NCI-H2196 (cell line): ENCODE results near the gene DAB1.

Experiments used
- DNase-seq: peaks from one replicate; lab custom pipeline; 2025; ENCODE audit not compliant: unreplicated experiment; lab: John Stamatoyannopoulos, UW

The DAB1 gene

DNA sequence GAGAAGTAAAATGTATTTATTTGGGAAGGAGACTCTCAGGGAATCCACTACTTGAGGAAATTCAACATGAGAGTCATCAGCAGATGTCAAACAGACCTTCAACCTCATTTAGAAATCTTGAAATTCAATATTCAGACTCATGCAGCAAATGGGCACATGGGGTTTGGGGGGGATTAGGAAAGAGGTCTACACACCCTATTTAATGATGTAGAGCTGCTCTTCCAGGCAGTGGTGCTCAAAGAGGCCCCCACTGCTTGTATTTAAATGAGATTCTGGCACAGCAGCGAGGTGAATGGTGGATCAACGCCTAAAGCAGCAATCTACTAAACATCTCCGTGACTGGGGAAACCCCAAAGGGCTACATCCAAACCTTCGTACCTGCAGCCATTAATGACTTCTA is 244.9 kb downstream of the DAB1 start:
- no peak for DNase-seq

- DNase-seq: no peak
Observed at GRCh38 chr1:57175506-57175905, 248.4 kb downstream of the DAB1 start.

DNA sequence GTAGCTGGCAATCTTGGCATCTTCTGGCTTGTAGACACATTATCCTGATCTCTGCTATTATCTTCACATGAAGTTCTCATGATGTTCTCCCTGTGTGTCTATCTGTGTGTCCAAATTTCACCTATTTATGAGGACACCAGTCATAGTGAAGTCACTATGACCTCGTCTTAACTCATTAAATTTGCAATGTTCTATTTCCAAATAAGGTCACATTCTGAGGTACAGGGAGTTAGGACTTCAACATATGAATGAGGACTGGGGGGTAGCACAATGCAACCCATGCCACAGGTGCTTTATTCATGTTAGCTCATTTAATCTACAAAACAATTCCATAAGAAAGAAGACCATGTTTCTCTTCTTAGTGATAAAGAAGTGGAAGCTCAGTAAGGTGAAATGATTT is 251.8 kb downstream of the DAB1 start:
- no peak for DNase-seq

GRCh38 chr1:57167997-57168396 is 255.9 kb downstream of the DAB1 start:
- DNase-seq: no peak

DNA sequence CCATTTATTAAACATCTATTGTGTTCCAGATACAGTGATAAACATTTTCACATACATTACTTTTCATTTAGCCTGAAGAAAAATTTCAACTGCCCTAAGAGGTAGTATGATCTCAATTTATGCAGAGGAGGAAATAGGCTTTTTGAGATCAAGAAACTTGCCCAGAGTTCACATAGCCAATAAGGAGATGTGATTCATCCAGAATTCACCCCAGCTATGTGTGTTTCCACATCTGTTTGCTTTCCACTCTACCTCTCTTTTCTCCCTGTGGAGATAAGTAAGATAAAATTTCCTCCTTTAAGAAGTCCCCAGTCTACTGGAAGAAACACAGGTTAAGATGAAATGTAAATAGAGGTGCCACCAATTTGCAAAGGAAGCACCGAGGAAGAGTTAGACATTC is 258.3 kb downstream of the DAB1 start:
- no peak for DNase-seq

GRCh38 chr1:57164584-57164983 is 259.3 kb downstream of the DAB1 start:
- no peak for DNase-seq

- no peak for DNase-seq
Observed at GRCh38 chr1:57163789-57164188, 260.1 kb downstream of the DAB1 start.

- no peak for DNase-seq
Observed at GRCh38 chr1:57163325-57163724, 260.5 kb downstream of the DAB1 start.

GRCh38 chr1:57162607-57163261 is 261.1 kb downstream of the DAB1 start:
- DNase-seq: no peak

DNA sequence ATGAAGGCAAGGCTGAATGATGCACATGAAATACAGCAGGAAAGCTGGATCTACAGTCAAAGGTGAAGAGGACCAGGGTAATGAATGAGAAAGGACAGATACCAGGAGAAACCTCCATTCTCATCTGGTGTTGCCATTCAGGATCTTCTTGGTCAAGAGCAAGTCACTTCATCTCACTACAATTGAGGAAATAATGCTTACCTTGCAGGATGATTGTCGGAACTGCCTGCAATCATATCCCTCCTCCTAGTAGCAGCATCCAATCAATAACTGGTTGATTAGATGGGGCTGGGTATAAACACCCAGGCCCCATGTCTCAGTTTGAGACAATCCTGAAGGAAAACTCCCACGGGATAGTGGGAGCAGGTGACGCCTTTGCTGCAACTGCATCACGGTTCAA is 263.3 kb downstream of the DAB1 start:
- no peak for DNase-seq

- no peak for DNase-seq
Observed at GRCh38 chr1:57158604-57158998, 265.3 kb downstream of the DAB1 start.

GRCh38 chr1:57157818-57158603 is 265.8 kb downstream of the DAB1 start:
- no peak for DNase-seq

GRCh38 chr1:57156907-57157306 is 267.0 kb downstream of the DAB1 start:
- no peak for DNase-seq

- no peak for DNase-seq
Observed at GRCh38 chr1:57146100-57146499, 277.8 kb downstream of the DAB1 start.

GRCh38 chr1:57142999-57143398 is 280.9 kb downstream of the DAB1 start:
- DNase-seq: no peak

GRCh38 chr1:57142169-57142568 is 281.7 kb downstream of the DAB1 start:
- no peak for DNase-seq

- no peak for DNase-seq
Observed at GRCh38 chr1:57138432-57139078, 285.3 kb downstream of the DAB1 start.

- no peak for DNase-seq
Observed at GRCh38 chr1:57137980-57138379, 285.9 kb downstream of the DAB1 start.

DNA sequence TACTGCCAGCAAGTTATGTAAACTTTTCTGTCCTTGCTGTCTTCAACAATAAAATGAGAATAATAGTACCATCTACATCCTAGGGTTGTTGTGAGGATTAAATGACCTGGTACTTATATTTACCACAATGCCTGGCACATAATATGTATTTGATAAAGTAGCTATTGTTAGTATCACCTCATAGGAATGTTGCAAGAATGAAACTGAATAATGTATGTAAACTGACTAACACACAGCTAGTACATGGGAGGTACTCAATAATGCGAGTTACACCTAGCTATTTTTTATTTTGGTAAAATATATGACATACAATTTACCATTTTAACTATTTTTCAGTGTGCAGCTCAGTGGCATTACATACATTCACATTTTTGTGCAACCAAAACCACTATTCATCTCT is 289.1 kb downstream of the DAB1 start:
- DNase-seq: no peak

- DNase-seq: no peak
Observed at GRCh38 chr1:57133686-57134085, 290.2 kb downstream of the DAB1 start.

GRCh38 chr1:57132993-57133622 is 290.8 kb downstream of the DAB1 start:
- no peak for DNase-seq
